BE2C (cell line): ENCODE data around the gene MRPL32. TPM values are rescaled to one million over a fixed set of nuclear protein-coding genes. Genes with fewer than 3 reads are reported as not detected.
A peak's percentile ranks its signal among the peaks of the same experiment; 100 is the strongest.
"Not testable (repeated sequence)": the region's sequence is repeated elsewhere in the genome, so short reads cannot be mapped to it uniquely, and the experiment has no call there.

Experiments
- DNase-seq: peaks from one replicate; pipeline ENCODE4 v3.0.0-alpha.2; 2020
- H3K27me3 ChIP-seq: fragments of 250-450 bp; sonication (Bioruptor Pico); 2 replicates; pipeline ENCODE4 v1.5.1; 2020; ENCODE audit warnings: mild to moderate bottlenecking
- H3K36me3 ChIP-seq: fragments of 250-450 bp; sonication (Bioruptor Pico); 2 replicates; pipeline ENCODE4 v1.5.1; 2020; ENCODE audit warnings: mild to moderate bottlenecking
- H3K4me1 ChIP-seq: fragments of 250-450 bp; sonication (Bioruptor Pico); 2 replicates; pipeline ENCODE4 v1.5.1; 2020
- H3K4me3 ChIP-seq: 2 replicates; pipeline ENCODE4 v1.5.1; 2011; ENCODE audit warnings: low read depth, low read length
- H3K9me3 ChIP-seq: fragments of 250-450 bp; sonication (Bioruptor Pico); 2 replicates; pipeline ENCODE4 v1.5.1; 2020
- CTCF ChIP-seq: IDR thresholded peaks from 2 replicates; pipeline ENCODE4 v1.5.1; 2012; ENCODE audit warnings: mild to moderate bottlenecking, low read depth, low read length
- polyA plus RNA-seq: library from polyadenylated mRNA; unstranded; fragments of >200 nt; gene quantifications from one replicate; pipeline ENCODE4 v1.2.1, GENCODE V29; 2012; ENCODE audit warnings: low read depth, missing spikeins; ENCODE audit not compliant: insufficient read length, insufficient read depth

MRPL32 gene
- polyA plus RNA-seq, result 62.9 TPM

- DNase-seq, result peak; percentile 95
- no peaks in the 10 kb centered on the region for H3K27me3 ChIP-seq
- H3K9me3 ChIP-seq, result no peaks in the 10 kb centered on the region
- peak within 1 kb of the TSS; percentile 92 for H3K4me3 ChIP-seq
- peaks cover 19% of the 10 kb centered on the region for H3K36me3 ChIP-seq
- TF ChIP-seq CTCF, result no peak
- no peaks in the 10 kb centered on the region for H3K4me1 ChIP-seq
Observed at GRCh38 chr7:42931834-42932651, at the start of gene MRPL32, which contains the start of gene PSMA2. Gene MRPL32 (plus strand): TSS chr7:42932376. CDS start chr7:42932387, 11 bp downstream. Gene PSMA2 (minus strand): TSS chr7:42932174. CDS start chr7:42932158, 16 bp downstream.

GRCh38 chr7:42883950-42884349 is 48.2 kb upstream of the MRPL32 start:
- Histone ChIP-seq H3K27me3 (peaks cover 6% of the 10 kb centered on the region; the same call in 1 of the 2 replicates), H3K4me1 (no peaks in the 10 kb centered on the region), H3K4me3 (no peak overlapping the region), H3K9me3 (no peaks in the 10 kb centered on the region), H3K36me3 (no peaks in the 10 kb centered on the region)
- no peak for TF ChIP-seq CTCF
- peak; percentile 71 for DNase-seq

GRCh38 chr7:42885183-42885582 is 47.0 kb upstream of the MRPL32 start:
- H3K36me3 ChIP-seq, H3K4me3 ChIP-seq, H3K27me3 ChIP-seq, DNase-seq, H3K9me3 ChIP-seq, H3K4me1 ChIP-seq: not testable (repeated sequence)

GRCh38 chr7:42886129-42886528 is 46.0 kb upstream of the MRPL32 start:
- Histone ChIP-seq H3K4me1 (no peaks in the 10 kb centered on the region), H3K4me3 (no peak overlapping the region), H3K36me3 (no peaks in the 10 kb centered on the region), H3K27me3 (peaks cover 6% of the 10 kb centered on the region; the same call in 1 of the 2 replicates), H3K9me3 (no peaks in the 10 kb centered on the region)
- no peak for DNase-seq
- peak; percentile 47 for TF ChIP-seq CTCF

- no peak overlapping the region for H3K4me3 ChIP-seq
Observed at GRCh38 chr7:42886893-42887505, 45.2 kb upstream of the MRPL32 start.

More at GRCh38 chr7:42886893-42887505, 45.2 kb upstream of the MRPL32 start:
- DNase-seq, result no peak
- Histone ChIP-seq H3K36me3 (no peaks in the 10 kb centered on the region), H3K27me3 (peaks cover 6% of the 10 kb centered on the region; the same call in 1 of the 2 replicates), H3K9me3 (no peaks in the 10 kb centered on the region), H3K4me1 (no peaks in the 10 kb centered on the region)
- TF ChIP-seq CTCF, result no peak
